ENCODE data around the gene TNNI2.
"Not testable (repeated sequence)": the region's sequence is repeated elsewhere in the genome, so short reads cannot be mapped to it uniquely, and the experiment has no call there.

The TNNI2 gene

GRCh38 chr11:1838426-1839144 lies at the start of gene TNNI2:
Gene TNNI2, plus strand, starts transcription at chr11:1838981. Its CDS starts 716 bp downstream, at chr11:1839697.
- no peak for DNase-seq (ENCODE audit: low read depth, low spot score)

GRCh38 chr11:1791912-1792311 lies 46.9 kb upstream of the TNNI2 start:
- DNase-seq (ENCODE audit: low read depth, low spot score): no peak

DNA sequence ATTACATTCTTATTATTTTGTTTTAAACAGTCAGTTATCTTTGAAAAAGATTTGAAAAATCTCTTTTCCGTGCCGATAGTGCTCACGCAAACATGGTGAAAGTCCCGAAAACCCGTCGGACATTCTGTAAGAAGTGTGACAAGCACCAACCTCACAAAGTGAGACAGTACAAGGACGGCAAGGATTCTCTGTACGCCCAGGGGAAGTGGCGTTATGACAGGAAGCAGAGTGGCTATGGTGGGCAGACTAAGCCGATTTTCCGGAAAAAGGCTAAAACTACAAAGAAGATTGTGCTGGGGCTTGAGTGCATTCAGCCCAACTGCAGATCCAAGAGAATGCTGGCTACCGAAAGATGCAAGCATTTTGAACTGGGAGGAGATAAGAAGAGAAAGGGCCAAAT lies 46.3 kb upstream of the TNNI2 start:
- no peak for DNase-seq (ENCODE audit: low read depth, low spot score)

GRCh38 chr11:1793081-1793480 lies 45.7 kb upstream of the TNNI2 start:
- no peak for DNase-seq (ENCODE audit: low read depth, low spot score)

DNA sequence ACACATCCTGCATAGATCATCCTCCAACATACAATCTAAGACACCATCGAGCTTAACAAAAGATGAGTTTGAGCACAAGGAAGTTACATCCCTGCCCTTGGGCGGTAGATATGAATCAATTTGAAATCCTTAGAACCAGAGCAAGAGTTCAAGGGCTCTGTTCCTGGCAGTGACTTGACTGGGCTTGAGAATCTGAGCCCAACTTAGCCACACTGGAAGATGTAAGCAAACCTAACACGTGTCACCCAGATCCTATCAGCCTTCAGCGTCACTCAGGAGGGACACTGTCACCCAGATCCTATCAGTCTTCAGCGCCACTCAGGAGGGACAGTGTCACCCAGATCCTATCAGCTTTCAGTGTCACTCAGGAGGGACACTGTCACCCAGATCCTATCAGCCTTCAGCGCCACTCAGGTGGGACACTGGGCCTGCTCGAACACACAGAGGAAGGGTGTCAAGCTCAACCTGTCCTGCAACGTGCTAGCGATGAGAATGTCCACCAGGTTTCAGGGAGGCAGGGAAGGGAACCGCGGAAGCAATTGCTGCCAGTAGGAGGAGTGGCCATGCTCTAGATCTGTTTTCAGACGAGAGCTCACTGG lies 42.3 kb upstream of the TNNI2 start:
- no peak for DNase-seq (ENCODE audit: low read depth, low spot score)

DNA sequence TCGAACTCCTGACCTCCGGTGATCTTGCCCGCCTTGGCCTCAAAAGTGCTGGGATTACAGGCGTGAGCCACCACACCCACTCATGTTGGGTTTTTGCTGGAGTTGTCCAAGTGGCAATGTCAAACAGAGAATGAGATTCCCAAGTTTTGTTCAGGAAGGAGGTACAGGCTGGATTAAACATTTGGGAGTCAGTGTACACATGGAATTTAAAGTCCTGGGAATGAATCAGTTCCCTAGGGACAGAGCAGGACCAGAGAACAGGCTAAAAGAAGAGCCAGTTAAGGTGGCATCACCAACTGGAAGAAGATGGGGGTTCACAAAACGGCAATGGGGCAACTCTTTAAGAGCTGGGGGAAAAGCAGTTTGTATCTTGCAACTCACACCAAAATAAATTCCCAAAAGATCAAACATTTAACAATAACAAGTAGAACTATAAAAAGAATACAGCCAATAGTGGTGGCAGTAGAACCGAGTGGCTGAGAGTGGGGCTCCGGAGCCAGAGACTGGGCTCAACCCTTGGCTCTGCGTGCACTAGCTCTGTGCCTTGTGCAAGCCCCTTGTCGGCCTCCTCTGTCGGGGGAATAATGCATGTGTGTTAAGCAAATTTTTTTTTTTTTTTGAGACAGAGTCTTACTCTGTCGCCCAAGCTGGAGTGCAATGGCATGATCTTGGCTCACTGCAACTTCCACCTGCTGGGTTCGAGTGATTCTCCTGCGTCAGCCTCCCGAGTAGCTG lies 41.2 kb upstream of the TNNI2 start:
- no peak for DNase-seq (ENCODE audit: low read depth, low spot score)

- no peak for DNase-seq (ENCODE audit: low read depth, low spot score)
Observed at GRCh38 chr11:1803246-1803645, 35.5 kb upstream of the TNNI2 start.

GRCh38 chr11:1803835-1804519 lies 34.8 kb upstream of the TNNI2 start:
- not testable (repeated sequence) for DNase-seq (ENCODE audit: low read depth, low spot score)

DNA sequence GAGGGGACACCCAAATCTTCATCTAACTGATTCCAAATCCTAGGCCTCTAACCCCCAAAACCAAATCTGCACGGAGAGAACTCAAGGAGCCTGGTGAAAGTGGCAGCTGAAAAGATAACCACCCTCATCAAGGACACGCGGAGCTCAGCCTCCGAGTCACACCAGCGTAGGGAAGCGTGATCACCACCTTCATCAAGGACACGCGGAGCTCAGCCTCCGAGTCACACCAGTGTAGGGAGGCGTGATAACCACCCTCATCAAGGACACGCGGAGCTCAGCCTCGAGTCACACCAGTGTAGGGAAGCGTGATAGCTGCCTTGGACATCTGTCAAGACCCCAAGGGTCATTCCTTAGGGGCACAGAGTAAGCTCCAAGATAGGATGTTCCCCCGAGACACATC lies 33.3 kb upstream of the TNNI2 start:
- no peak for DNase-seq (ENCODE audit: low read depth, low spot score)

DNA sequence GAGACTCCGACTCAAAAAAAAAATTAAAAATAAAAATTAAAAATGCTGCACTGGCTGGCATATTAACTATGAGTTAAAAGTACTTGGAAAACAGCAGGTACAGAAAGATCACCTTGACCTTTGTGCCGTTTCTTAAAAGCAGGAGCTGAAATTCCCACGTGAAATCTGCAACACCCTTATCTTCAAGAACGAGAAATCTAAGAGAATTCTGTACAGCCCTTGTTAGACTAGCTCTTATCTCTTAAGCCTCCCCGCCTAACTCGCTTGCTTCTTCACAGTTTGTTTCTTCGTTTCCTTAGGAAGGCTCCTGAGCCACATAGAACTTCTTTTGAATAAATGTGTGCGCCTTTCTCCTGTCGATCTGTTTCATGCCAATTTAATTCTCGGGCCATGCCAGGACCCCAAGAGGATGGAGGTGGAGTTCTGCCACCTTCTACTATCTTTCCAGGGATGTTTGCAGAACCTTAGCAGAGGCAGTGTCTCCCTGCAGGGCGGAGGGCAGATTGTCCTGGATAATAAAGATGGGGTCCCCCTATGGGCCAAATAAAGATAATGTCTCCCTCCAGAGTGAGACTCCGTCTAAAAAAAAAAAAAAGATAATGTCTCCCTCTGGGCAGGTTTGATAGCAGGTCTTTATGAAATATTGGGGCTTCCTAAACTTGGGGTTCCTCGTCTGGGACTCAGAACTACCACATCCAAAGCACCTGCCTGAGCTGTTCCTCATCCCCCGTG lies 31.4 kb upstream of the TNNI2 start:
- no peak for DNase-seq (ENCODE audit: low read depth, low spot score)

DNA sequence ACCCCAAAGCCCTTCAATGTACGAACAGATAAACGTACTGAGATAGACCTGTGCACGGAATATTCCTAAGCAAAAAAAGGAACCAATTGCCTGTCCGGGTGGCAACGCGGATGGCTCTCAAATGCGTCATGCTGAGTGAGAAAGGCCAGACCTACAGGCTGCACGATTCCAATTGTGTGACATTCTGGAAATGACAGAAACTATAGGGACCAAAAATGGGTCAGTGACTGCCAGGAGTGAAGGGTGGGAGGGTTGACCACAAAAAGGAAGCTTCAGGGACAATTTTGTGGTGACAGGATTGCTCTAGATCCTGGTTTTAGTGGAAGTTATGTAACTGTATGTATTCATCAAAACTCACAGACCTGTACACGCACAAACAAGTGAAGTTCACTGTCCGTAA lies 28.0 kb upstream of the TNNI2 start:
- no peak for DNase-seq (ENCODE audit: low read depth, low spot score)

DNA sequence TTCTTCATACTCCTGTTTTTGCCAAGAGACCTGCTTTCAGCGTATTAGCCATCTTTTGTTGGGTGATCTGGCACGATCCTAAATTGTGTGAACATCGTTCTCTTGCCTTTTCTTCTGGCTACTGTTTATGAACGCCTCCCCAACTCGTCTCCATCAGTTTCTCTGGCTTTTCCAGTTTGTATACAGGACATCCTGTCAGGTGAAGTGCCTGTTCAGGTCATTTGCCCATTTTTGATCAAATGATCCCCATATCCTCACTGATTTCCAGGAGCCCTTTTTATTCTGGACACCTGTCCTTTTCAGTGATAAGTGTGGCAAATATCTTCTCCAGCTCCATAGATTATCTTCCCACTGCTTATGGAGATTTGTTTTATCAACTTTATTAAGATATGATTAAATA lies 26.5 kb upstream of the TNNI2 start:
- DNase-seq (ENCODE audit: low read depth, low spot score): no peak

- DNase-seq (ENCODE audit: low read depth, low spot score): no peak
Observed at GRCh38 chr11:1812801-1813200, 26.0 kb upstream of the TNNI2 start.

- not testable (repeated sequence) for DNase-seq (ENCODE audit: low read depth, low spot score)
Observed at GRCh38 chr11:1813356-1813755, 25.4 kb upstream of the TNNI2 start.

DNA sequence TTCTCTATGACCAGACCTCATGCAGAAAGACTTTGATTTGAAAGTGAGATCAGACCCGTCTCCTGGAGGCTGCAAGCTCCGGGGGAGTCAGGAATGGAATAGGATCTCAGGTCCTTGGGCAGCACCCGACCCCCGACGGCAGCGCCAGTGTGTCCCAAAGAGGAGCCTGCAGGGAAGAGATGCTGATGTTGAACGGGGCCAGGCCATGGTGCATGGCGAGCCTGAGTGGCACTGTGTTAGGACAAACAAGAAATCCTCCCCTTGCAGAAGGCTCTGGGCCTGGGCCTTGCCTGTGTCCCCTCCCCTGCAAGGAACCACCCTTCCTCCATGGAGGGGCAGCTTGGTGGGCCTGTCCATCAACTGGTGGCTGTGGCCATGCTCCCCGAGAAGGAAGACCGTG lies 24.1 kb upstream of the TNNI2 start:
- no peak for DNase-seq (ENCODE audit: low read depth, low spot score)

DNA sequence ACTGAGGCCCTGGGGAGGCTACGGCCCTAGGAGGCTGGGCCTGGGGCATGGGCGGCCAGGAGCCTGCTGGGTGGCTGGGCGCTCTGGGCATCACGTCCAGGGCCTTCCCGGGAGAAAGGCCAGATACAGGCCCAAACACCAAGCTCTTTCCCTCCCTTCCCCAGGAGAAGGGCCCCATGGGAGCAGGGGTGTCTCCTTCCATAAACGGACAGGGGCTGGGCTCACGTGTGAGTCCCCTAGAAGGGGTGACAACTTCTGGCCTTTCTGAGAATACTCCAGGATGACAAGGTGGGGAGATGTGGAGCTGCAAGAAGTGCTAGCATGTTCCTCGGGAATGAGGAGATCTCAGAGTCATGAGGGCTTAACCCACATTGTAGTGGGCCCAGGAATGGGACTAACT lies 23.5 kb upstream of the TNNI2 start:
- no peak for DNase-seq (ENCODE audit: low read depth, low spot score)

GRCh38 chr11:1815751-1816150 lies 23.0 kb upstream of the TNNI2 start:
- DNase-seq (ENCODE audit: low read depth, low spot score): no peak

- DNase-seq (ENCODE audit: low read depth, low spot score): no peak
Observed at GRCh38 chr11:1817000-1817399, 21.8 kb upstream of the TNNI2 start.

DNA sequence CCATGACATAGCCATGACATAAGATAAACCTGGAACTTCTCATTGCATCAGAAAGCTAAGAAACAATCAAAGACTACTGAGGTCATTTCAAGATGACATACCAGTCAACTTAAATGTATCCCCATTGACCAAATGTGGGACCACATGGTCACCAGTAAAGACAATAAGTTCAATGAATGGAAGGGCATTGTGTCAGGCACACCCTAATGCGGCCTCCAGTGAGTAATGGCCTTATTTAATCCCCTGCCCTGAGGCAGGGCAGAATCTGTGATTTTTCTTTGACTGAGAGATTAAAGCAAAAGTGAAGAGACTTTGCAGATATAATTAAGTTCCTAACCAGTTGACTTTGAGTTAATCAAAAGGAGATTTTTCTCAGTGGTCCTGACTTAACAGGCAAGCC lies 21.3 kb upstream of the TNNI2 start:
- no peak for DNase-seq (ENCODE audit: low read depth, low spot score)

DNA sequence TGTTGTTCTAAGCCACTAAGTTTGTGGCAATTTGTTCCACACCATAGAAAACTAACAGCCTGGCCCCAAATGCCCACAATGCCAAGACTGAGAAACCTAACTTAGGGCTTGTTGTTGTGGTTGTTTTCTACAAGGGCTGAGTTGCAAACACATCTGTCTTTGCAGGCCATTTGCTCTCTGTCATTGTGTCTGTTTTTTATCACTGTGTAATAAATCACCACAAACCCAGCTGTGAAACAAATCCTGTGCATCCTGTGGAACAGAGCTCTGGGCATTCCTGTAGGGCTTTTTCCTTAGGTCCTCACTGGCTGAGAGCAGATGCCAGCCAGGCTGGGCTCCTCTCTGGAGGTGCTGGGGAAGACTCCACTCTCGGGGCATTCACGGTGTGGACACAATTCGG lies 19.7 kb upstream of the TNNI2 start:
- no peak for DNase-seq (ENCODE audit: low read depth, low spot score)

GRCh38 chr11:1820463-1821325 lies 18.1 kb upstream of the TNNI2 start:
- DNase-seq (ENCODE audit: low read depth, low spot score): no peak

All from activated CD4-positive, CD25-positive, alpha-beta regulatory T cell treated with anti-CD3 and anti-CD28 coated beads, Interleukin-2, amount 50 U/mL, for 16 hours (primary cell).